ENCODE measurements around the gene ODAPH.

Gene ODAPH

GRCh38 chr4:75545526-75545925, 10.3 kb upstream of the ODAPH start:
- no peak for DNase-seq

- no peak for DNase-seq
Observed at GRCh38 chr4:75547647-75548387, 8.0 kb upstream of the ODAPH start.

DNA sequence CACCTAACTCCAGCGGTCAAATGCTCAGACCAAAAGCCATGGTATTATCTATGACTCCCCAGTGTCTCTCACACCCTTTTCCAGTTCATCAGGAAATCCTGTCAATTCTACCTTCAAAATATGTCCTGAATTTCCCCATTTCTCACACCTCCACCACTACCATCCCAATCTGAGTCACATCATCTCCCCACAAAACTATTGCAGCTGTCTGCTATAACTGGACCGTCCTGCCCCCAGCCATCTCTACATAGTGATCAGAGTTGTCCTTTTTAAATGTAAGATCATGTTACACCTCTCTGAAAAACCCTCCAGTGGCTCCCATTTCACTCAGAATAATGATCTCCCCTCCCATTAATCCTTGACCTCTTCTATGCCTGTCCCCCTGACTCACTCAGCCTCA, 6.8 kb upstream of the ODAPH start:
- DNase-seq: no peak

DNA sequence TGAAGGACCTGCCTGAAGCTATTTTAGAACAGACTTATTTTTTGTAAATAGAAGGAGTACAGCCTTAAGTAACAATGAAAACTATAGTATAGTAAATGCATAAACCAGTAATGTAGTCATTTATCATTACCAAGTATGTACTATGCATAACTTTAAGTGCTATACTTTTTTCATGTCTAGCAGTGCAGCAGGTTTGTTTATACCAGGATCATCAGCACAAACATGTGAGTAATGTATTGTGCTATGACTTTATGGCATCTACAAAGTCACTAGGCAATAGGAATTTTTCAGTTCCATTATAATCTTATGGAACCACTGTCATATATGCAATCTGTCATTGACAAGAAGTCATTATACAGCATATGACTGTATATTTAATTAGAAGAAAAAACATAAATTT, 3.4 kb upstream of the ODAPH start:
- DNase-seq: no peak

GRCh38 chr4:75557696-75558095, 1.8 kb downstream of the ODAPH start:
- no peak for DNase-seq

- no peak for DNase-seq
Observed at GRCh38 chr4:75561789-75562188, 5.9 kb downstream of the ODAPH start.

- no peak for DNase-seq
Observed at GRCh38 chr4:75564023-75564422, 8.2 kb downstream of the ODAPH start.

GRCh38 chr4:75565481-75565880, 9.6 kb downstream of the ODAPH start:
- DNase-seq: no peak

DNA sequence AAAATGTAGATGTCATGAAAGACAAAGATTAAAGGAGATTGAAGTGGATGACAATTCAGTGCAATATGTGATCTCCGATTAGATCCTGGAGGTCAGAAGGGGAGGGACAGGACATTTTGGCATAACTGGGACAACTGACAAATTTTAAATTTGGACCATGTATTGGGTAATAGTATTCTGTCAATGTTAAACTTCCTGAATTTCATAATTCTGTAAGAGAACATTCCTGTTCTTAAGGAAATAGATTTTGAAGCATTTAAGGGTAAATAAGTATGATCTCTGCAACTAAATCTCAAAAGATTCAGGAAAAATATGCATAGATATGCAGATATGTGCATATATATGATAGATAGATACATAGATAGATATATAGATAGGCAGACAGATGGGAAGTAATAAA, 11.0 kb downstream of the ODAPH start:
- no peak for DNase-seq

- DNase-seq: no peak
Observed at GRCh38 chr4:75567725-75568124, 11.9 kb downstream of the ODAPH start.

GRCh38 chr4:75584067-75584466, 28.2 kb downstream of the ODAPH start:
- DNase-seq: no peak

DNA sequence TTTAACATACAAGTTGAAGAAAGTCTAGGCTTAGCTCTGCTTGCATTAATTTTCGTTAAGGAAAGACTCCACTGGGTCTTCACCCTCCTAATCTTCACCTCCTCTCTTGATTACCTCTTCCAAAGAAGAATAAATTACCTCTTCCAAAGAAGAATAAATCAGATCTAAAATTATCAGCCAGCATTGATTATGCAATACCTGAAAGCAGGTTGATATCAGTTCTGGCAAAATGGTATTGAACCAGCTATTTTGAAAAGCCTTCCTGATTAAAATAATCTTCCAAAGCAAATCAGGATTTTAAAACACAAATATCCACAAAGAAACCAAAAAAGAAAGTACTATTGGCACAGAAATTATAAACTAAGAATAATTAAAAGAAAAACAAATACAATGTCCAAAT, 37.5 kb downstream of the ODAPH start:
- DNase-seq: no peak

GRCh38 chr4:75596061-75596460, 40.2 kb downstream of the ODAPH start:
- no peak for DNase-seq

GRCh38 chr4:75598390-75598789, 42.5 kb downstream of the ODAPH start:
- DNase-seq: no peak

GRCh38 chr4:75599647-75600046, 43.8 kb downstream of the ODAPH start:
- no peak for DNase-seq

DNA sequence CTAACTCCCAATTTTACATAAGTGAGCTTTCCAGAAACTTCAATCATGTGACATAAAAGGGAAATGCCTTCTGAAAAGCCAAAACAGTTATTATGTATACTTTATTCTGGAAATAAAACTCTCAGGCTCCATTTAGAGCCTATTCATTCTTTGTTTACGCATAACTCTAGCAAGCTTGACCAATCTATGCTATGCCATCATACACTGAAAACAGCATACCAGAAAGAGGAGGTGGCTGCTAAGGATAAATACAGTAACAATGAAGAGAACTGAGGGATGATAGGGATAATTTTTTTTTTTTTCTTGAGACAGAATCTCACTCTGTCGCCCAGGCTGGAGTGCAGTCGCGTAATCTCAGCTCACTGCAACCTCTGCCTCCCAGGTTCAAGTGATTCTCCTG, 50.1 kb downstream of the ODAPH start:
- no peak for DNase-seq

- no peak for DNase-seq
Observed at GRCh38 chr4:75612306-75612705, 56.4 kb downstream of the ODAPH start.

All from 8988T (cell line).